NCI-H510A treated with DMSO at 0.1 percent for 48 hours (cell line): ENCODE data around the gene SCRN2.
A peak's percentile ranks its signal among the peaks of the same experiment; 100 is the strongest.

ENCODE experiments used
- DNase-seq: peaks from one replicate; lab custom pipeline; 2025; lab: John Stamatoyannopoulos, UW

The SCRN2 gene

GRCh38 chr17:47872019-47872650 lies 31.1 kb upstream of the SCRN2 start:
- DNase-seq = no peak

DNA sequence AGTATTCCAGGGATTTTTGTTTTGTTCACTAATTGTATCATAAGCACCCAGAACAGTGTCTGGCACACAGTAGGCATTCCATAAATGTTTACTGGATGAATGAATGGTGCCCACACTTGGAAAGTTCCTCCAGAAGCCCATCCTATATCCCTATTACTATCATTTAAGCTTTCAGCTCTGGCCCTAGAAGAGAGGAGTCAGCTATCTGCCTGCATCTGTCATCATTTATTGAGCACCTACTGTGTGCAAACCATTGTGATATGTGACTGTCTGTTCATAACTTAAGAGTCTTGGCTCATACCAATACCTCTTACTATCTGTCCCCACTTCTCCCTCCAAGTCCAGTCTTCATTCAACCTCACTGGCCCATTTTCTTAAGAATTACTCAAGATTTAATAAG lies 30.0 kb upstream of the SCRN2 start:
- DNase-seq = no peak

DNA sequence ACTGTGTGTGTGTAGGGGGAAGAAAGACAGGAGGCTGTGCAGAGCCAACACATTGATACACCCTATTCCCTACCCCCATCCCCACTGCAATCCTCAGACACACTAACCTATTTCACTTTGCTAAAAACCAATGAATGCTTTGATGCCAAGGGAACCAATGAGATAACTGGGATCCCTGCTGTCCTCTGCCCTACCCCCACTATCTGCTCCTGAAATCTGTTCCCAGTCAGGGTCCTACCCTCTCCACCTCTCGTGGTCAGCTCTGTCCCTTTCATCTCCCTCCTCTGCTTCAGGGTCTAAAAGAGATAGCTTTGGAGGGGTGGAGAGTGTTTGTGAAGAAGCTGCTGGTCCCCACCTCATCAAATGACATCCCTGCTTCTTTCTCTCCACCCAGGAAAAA lies 29.0 kb upstream of the SCRN2 start:
- DNase-seq = no peak

DNA sequence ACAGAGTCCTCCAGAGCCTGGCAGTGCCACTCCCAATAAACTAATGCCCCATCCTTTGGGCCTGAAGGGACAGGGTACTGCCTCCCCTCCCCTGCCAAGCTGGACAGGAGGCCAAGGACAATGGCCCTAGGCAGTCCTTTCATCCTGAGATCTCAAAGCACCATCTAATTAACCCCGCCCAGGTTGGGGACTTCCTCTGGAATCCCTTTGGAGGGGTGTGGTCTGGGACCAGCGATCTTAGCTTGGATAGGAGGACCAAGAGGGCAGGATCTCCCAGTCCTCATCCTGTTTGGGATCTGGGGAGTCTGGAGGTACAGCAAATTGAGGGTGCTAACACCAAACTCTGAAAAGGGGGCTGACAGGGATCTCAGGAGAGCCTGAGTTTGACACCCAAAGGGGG lies 28.0 kb upstream of the SCRN2 start:
- DNase-seq = no peak

GRCh38 chr17:47867813-47868533 lies 26.9 kb upstream of the SCRN2 start:
- no peak for DNase-seq

DNA sequence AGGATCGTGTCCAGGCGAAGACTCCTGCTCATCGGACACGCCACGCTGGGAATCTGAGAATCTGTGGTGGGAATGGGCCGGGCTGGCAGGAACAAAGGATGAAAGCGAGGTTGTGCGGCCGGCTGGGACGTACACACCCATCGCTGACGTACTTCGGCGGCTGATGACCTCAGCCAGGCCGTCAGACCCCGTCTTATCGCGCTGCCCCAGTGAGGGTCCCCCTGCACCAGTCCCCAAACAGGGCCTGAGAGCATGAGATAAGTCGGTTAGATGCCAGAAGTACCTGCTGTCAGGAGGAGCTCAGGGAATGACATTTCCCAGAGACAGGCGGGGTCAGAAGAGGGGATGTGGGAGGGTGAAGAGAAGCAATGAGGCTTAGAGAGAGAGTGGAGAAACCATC lies 25.9 kb upstream of the SCRN2 start:
- no peak for DNase-seq

DNA sequence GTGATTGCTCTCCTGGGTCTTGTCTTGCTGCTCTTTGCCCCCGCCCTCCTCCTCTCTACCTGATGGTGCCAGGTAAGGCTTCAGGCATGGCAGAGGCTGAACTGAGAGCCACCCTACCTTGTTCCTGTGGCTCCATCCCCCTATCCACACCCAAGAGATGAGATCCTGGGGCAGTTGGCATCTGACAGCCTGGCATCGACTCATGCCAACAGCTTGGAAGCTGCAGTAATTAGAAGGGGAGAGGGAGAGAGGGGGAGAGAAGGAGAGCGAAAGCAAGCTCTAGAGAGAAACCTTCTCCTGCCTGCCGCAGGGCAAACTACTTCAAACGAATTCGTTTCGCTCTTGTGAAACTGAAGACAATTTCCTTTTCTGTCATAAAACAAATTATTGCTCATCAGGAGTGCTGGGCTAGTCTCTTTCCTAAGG lies 23.7 kb upstream of the SCRN2 start:
- no peak for DNase-seq

DNA sequence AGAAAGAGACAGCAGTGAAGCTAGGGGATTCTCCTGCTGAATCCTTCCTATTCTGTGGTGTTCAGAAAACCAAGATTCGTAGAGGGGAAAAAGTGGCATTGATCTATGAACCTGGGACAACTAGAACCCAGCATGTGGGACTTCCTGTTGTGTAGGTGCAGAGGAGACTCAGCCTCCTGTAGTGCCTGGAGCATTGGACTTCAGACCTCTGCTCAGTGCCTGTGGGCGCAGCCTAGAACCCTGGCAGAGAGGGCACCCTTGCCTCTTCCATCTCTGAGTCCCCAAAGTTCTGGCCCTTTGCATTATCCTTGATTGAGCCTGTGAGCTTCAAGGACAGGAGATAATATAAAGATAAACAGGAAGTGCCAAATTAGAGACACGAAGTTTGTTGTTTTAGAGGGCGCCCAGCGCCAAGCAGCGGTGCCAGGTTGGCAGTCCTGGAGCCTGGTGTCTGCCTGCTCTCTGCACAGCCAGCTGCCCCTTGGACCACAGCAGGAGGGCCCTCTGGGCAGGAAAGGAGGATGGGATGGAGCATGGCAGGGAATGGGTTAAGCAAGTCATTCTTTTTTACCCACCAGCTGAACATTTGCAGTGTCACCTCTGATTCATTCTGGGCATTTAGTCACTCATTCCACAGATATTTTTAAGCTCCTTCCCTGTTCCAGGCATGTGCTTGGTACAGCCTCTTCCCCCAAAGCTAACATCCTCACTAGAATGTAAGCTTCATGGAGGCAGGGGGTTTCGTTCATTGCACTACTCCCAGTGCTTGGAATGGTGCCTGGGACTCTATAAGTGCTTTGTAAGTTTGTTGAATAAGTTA lies 21.8 kb upstream of the SCRN2 start:
- no peak for DNase-seq

GRCh38 chr17:47860386-47860785 lies 19.3 kb upstream of the SCRN2 start:
- DNase-seq = no peak

DNA sequence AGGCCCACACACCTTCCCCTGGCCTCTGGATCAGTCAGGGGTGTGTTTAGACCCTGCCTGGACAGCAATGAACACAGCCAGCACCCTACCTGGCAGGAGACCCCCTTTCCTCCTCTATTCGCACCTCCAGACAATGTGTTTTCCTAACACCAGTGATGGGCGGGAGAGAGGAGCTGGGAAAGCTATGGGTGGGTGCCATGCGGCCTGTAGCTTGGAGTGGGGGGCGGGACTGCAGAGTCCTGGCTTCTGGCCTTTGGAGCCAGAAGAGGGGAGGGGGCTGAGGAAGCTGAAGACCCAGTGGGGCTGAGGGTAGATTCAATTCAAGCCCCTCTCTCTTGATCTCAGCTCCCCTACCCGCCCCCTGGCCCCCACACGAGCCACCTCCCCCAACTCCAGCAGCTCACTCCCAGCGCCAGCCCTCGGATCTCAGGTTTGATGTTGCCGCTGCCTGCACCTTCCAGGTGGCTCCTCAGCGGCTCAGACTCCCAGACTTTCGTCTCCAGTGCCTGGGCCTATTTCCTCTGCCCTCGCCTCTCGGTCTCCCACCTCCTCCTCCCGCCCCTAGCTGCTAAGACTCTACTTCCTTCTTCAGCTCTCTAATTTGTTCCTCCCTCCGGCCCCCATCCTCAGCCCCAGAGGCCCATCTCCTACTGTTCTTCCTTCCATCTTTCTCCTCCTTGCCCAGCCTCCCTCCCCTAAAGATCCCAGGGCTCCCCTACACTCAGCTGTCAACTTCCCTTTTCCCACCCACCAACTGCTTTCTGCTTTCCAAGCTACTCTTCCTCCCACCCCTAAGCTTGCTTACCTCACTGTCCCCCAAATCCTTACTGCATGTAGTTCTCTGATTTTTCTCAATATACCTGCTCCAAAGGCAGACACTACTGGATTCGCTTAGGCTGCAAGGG lies 16.7 kb upstream of the SCRN2 start:
- no peak for DNase-seq

DNA sequence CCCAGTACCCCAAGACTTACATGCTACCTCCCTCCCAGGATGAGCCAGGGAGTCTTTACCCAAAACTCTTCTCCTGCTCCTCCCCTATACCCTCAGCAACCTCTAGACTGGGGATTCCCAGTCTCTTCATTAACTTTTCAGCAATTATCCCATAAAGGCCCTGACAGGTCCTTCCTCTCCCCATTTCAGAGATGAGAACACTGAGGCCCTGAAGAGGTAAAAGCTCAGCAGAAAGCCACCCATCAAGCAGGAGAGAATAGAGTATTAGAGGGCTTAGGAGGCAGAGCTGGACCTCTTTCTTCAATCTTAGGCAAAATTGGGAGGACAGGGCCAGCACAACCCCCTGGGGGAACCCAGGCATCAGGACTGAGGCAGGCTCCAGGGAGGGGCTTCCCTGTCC lies 15.8 kb upstream of the SCRN2 start:
- no peak for DNase-seq

GRCh38 chr17:47855737-47856136 lies 14.7 kb upstream of the SCRN2 start:
- no peak for DNase-seq

- no peak for DNase-seq
These were observed 12.5 kb upstream of the SCRN2 start for GRCh38 chr17:47853616-47854015.

GRCh38 chr17:47852113-47852949 lies 11.3 kb upstream of the SCRN2 start:
- DNase-seq = no peak

GRCh38 chr17:47851764-47852112 lies 10.7 kb upstream of the SCRN2 start:
- no peak for DNase-seq

GRCh38 chr17:47850692-47851573 lies 9.9 kb upstream of the SCRN2 start, which contains the start of gene SP6:
Gene SP6 (minus strand): TSS chr17:47851163. CDS start chr17:47848429, 2,734 bp downstream.
- DNase-seq = peak; percentile 98

- no peak for DNase-seq
These were observed 9.3 kb upstream of the SCRN2 start for GRCh38 chr17:47850373-47850691.

DNA sequence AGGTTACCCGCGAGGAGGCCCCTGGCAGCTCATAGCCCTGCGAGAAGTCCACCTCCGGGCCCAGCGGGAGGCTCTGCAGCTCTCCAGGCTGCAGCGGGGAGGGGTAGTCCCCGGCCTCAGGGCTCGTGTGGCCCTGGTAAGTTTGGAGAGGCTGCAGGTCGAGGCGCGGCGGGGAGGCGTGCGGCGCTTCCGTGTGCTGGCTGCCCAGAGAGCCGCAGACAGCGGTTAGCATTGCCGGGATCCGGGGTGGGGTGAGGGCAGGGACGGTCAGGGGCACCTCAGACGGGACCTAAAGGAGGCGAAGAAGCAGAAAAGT lies 7.1 kb upstream of the SCRN2 start:
- DNase-seq = no peak

DNA sequence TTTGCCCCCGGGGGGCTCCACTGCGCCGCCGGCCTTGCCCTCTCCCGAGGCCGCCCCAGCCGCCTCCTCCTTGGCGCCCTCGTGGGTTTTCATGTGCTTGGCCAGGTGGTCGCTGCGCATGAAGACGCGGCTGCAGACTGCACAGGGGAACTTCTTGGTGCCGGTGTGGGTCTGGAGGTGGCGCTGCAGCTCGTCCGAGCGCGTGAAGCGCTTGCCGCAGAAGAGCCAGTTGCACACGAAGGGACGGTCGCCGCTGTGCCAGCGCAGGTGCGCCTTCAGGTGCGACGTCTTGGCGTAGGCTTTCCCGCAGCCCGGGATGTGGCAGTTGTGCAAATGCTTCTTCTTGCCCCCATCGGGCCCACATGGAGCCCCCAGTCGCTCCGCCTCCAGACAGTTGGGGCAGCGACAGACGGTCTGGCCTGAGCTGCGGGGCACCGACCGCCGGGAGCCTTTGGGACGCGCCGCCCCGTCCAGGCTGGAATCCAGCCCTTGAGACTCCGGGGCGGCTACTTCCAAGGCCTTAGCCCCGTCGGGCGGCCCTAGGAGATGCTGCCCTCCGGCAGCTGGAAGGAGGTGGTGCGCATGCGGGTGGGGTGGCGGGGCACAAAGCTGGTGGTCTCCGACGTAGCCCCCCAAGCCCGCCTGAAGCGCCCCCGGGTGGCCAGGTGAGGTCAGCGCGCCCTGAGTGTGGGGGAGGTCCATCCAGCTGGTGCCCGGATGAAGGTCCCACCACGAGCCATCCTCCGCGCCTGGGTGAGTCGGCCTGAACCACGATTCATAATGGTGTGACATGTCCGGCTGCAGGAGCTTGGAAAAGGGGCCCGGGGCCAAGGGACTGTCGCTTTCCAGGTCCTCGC lies 6.5 kb upstream of the SCRN2 start:
- DNase-seq = no peak
